ENCODE results near the gene NUDT16. TPM values are rescaled to one million over a fixed set of nuclear protein-coding genes. Genes with fewer than 3 reads are reported as not detected.

The NUDT16 gene
- polyA plus RNA-seq, 1 donor: 45.3 TPM

Other genes starting within 250 kb of the NUDT16 start
- gene MRPL3, start 121.2 kb downstream of the NUDT16 start, polyA plus RNA-seq (ENCODE audit: insufficient read length): 121 TPM

Data from left kidney (tissue), 1 donor.